HCT116 (cell line): ENCODE results near the gene ADA. TPM values are rescaled to one million over a fixed set of nuclear protein-coding genes. Genes with fewer than 3 reads are reported as not detected.

Source experiments
- ATAC-seq: fragments of 200-7000 bp; cut with Tn5 transposase; 2 replicates; pipeline ENCODE4 v1.9.1; 2020; ENCODE audit warnings: mild to moderate bottlenecking, moderate library complexity
- BruUV-seq: library from RNA; stranded (reverse); fragments of 400-500 nt; replicated peaks from 2 replicates; lab custom pipeline; 2021; lab: Mats Ljungman, UMichigan
- CTCF ChIA-PET: fragments of 300-600 bp; sonication (Branson Sonifier 250); formaldehyde crosslinking; loops from one replicate; lab custom pipeline; 2021; ENCODE audit warnings: antibody characterized with exemption; lab: Charles Lee
- POLR2A ChIA-PET: fragments of 300-600, 350-600 bp; sonication (Branson Sonifier 250); formaldehyde crosslinking; loops from one replicate; lab custom pipeline; 2021; ENCODE audit warnings: antibody characterized with exemption; lab: Charles Lee
- RAD21 ChIA-PET, 2 experiments: fragments of 300-600 bp; sonication (Branson Sonifier 250); formaldehyde crosslinking; loops; one replicate each; lab custom pipeline; 2023; ENCODE audit warnings: low total read pairs in 2 of 2; ENCODE audit not compliant: uncharacterized antibody in 2 of 2, unreplicated experiment in 2 of 2, low non-redundant PET in 1 of 2; lab: Charles Lee
- DNase-seq: peaks from one replicate; pipeline ENCODE4 v3.0.0-alpha.2; 2010; ENCODE audit warnings: low read depth, low spot score
- H2AFZ ChIP-seq: fragments of 200-600 bp; shearing (Covaris generic), sonication (generic); 2 replicates; pipeline ENCODE4 v1.6.1; 2017; ENCODE audit warnings: low read depth, mixed run types, mixed read lengths, antibody characterized with exemption, low read length; ENCODE audit not compliant: poor library complexity, severe bottlenecking
- H3K27ac ChIP-seq: 2 replicates; pipeline ENCODE4 v1.5.1; 2012; ENCODE audit warnings: low read depth, low read length
- H3K27me3 ChIP-seq: fragments of 200-600 bp; sonication (generic); 2 replicates; pipeline ENCODE4 v1.6.1; 2016; ENCODE audit warnings: mixed run types, low read length, mixed read lengths; ENCODE audit not compliant: insufficient read depth
- H3K36me3 ChIP-seq, 2 experiments: fragments of 200-500 bp in 1 of 2; fragments of 200-600 bp in 1 of 2; sonication (Bioruptor generic) in 1 of 2; sonication (generic) in 1 of 2; 2 replicates each; pipeline versions ENCODE4 v1.5.1 to v1.6.1; 2014 to 2016; ENCODE audit warnings: low read length in 2 of 2, inconsistent platforms in 1 of 2, mixed read lengths in 1 of 2, mixed run types in 1 of 2; ENCODE audit not compliant: insufficient read depth in 2 of 2, control insufficient read depth in 1 of 2
- H3K4me1 ChIP-seq, 2 experiments: fragments of 200-600 bp in 1 of 2; sonication (generic) in 1 of 2; 2 replicates each; pipeline versions ENCODE4 v1.5.1 to v1.6.1; 2012 to 2017; ENCODE audit warnings: low read length in 2 of 2, inconsistent platforms in 1 of 2, mild to moderate bottlenecking in 1 of 2, mixed read lengths in 1 of 2, mixed run types in 1 of 2, moderate library complexity in 1 of 2; ENCODE audit not compliant: insufficient read depth in 2 of 2, control insufficient read depth in 1 of 2
- H3K4me2 ChIP-seq: fragments of 200-600 bp; sonication (generic); 2 replicates; pipeline ENCODE4 v1.6.1; 2017; ENCODE audit warnings: mixed run types, low read length, mixed read lengths
- H3K4me3 ChIP-seq, 2 experiments: fragments of 200-600 bp in 1 of 2; sonication (generic) in 1 of 2; replicated peaks in 1 of 2; 2 replicates each; pipeline ENCODE4 v1.5.1; 2011 to 2016; ENCODE audit warnings: low read length in 2 of 2, control low read depth in 1 of 2, low read depth in 1 of 2, mild to moderate bottlenecking in 1 of 2, mixed read lengths in 1 of 2, mixed run types in 1 of 2
- H3K79me2 ChIP-seq: fragments of 200-600 bp; sonication (generic); 2 replicates; pipeline ENCODE4 v1.6.1; 2017; ENCODE audit warnings: mild to moderate bottlenecking, mixed run types, low read length, moderate library complexity, mixed read lengths; ENCODE audit not compliant: insufficient read depth
- H3K9ac ChIP-seq: fragments of 200-600 bp; sonication (generic); 2 replicates; pipeline ENCODE4 v1.6.1; 2016; ENCODE audit warnings: low read length, mixed read lengths
- H3K9me2 ChIP-seq: fragments of 200-600 bp; sonication (generic), shearing (Covaris generic); 2 replicates; pipeline ENCODE4 v1.6.1; 2017; ENCODE audit warnings: mixed run types, mild to moderate bottlenecking, moderate library complexity; ENCODE audit not compliant: insufficient read depth
- H3K9me3 ChIP-seq, 2 experiments: fragments of 200-500 bp in 1 of 2; fragments of 200-600 bp in 1 of 2; sonication (Bioruptor generic) in 1 of 2; sonication (generic) in 1 of 2; 2 replicates each; pipeline ENCODE4 v1.6.1; 2014 to 2017; ENCODE audit warnings: low read length in 2 of 2, mixed read lengths in 2 of 2, inconsistent platforms in 1 of 2, low read depth in 1 of 2, mild to moderate bottlenecking in 1 of 2, mixed run types in 1 of 2, moderate library complexity in 1 of 2; ENCODE audit not compliant: control insufficient read depth in 1 of 2, insufficient read depth in 1 of 2
- H4K20me1 ChIP-seq: fragments of 200-600 bp; sonication (generic), shearing (Covaris generic); 2 replicates; pipeline ENCODE4 v1.6.1; 2017; ENCODE audit warnings: mixed run types, mild to moderate bottlenecking, moderate library complexity; ENCODE audit not compliant: insufficient read depth
- ATF3 ChIP-seq: IDR thresholded peaks from 2 replicates; pipeline ENCODE4 v1.6.1; 2012
- CBX3 ChIP-seq: IDR thresholded peaks from 2 replicates; pipeline ENCODE4 v1.6.1; 2012; ENCODE audit warnings: low read depth
- FOSL1 ChIP-seq: IDR thresholded peaks from 2 replicates; pipeline ENCODE4 v1.6.1; 2012; ENCODE audit warnings: low read depth
- RAD21 ChIP-seq: IDR thresholded peaks from 2 replicates; pipeline ENCODE4 v1.6.1; 2012; ENCODE audit warnings: low read depth, mild to moderate bottlenecking
- REST ChIP-seq: IDR thresholded peaks from 2 replicates; pipeline ENCODE4 v1.6.1; 2012; ENCODE audit warnings: low read depth
- SIN3A ChIP-seq: IDR thresholded peaks from 2 replicates; pipeline ENCODE4 v1.6.1; 2012; ENCODE audit warnings: low read depth
- SRF ChIP-seq: IDR thresholded peaks from 2 replicates; pipeline ENCODE4 v1.6.1; 2012; ENCODE audit warnings: low read depth
- YY1 ChIP-seq: IDR thresholded peaks from 2 replicates; pipeline ENCODE4 v1.6.1; 2011; ENCODE audit warnings: low read length, low read depth, moderate library complexity, mild to moderate bottlenecking; ENCODE audit not compliant: insufficient replicate concordance; ENCODE audit errors: extremely low read depth
- ZNF274 ChIP-seq: fragments of 200-500 bp; sonication (Bioruptor generic); IDR thresholded peaks from 2 replicates; pipeline ENCODE4 v1.6.1; 2014; ENCODE audit warnings: mild to moderate bottlenecking, low read depth, low read length, inconsistent platforms
- intact Hi-C: fragments of 100-400 bp; cut with micrococcal nuclease; formaldehyde crosslinking; loops from 2 replicates; pipeline ENCODE4 v1.10.0; 2022
- total RNA-seq: library from RNA; stranded (reverse); gene quantifications from one replicate; pipeline ENCODE4 v1.2.1, GENCODE V29; 2021; ENCODE audit not compliant: unreplicated experiment
- TF ChIP-seq, protein P1 (sequence below): IDR thresholded peaks from 2 replicates; pipeline ENCODE4 v1.6.1; 2012

Gene ADA
- total RNA-seq, 1 experiment from 2014 or later, result 25.9 TPM

DNA sequence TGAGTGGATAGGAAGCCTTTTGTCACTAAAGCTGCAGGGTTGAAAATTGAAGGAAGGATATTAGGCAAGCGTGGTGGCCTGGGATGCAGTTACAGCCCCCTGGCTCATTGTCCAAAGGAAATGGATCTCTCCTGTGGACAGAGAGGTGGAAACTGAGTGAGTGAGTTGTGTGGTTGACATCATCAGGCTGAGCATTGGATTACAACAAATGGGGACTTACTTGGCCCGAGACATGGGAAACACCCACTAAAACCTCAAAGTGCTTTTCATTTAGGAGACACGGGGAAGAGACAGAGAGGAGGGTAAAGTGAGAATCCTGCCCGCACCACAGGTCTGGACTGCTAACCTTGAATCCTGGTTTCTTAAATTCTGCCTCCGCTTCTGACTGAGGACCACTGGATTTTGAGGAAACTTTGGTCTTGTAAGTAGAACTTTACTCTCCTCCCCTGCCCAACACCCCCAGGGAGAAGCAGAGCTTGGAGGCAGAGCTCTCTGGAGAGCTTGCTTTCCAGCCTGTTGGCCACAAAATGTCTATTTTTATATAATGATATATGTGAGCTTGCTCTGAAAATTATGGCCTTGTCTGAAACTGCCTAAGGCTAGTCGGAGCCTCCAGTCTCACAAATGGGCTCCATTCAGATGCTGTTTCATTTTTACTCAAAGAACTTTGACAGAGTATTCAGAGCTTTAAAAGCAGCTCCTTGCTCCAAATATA is 69.0 kb downstream of the ADA start, which contains the start of gene PKIG:
Gene PKIG (plus strand): TSS at position 269 of the 715 bp plus-strand sequence. CDS start 31,978 bp downstream, outside the sequence.
- no peak for TF ChIP-seq CBX3
- no peak for TF ChIP-seq SIN3A
- TF ChIP-seq, protein P1, sequence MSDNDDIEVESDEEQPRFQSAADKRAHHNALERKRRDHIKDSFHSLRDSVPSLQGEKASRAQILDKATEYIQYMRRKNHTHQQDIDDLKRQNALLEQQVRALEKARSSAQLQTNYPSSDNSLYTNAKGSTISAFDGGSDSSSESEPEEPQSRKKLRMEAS, result no peak
- no peak for TF ChIP-seq ZNF274
- no peak for TF ChIP-seq YY1
- no peak for TF ChIP-seq RAD21
- no peak for TF ChIP-seq SRF
- TF ChIP-seq ATF3, result no peak
- no peak for TF ChIP-seq FOSL1
- no peak for TF ChIP-seq REST
- CTCF ChIA-PET, result no interaction called here

More for the DNA sequence above, 69.0 kb downstream of the ADA start, which contains the start of gene PKIG:
- intact Hi-C loops, result no loop called here
- DNase-seq (no peak), ATAC-seq (no peak)
- Histone ChIP-seq H3K9me2 (no peaks in the 10 kb centered on the region), H2AFZ (no peak within 1 kb of the TSS), H3K36me3 (no peaks in the 10 kb centered on the region), H3K9ac (no peak within 1 kb of the TSS), H3K27ac (no peak within 1 kb of the TSS), H3K4me2 (no peak within 1 kb of the TSS), H3K4me3 (no peak within 1 kb of the TSS), H4K20me1 (no peaks in the 10 kb centered on the region), H3K4me1 (peaks cover 0 to 7% of the 10 kb centered on the region in 2 experiments; a peak in 1 of 4 replicates), H3K79me2 (no peaks in the 10 kb centered on the region), H3K27me3 (no peaks in the 10 kb centered on the region), H3K9me3 (no peaks in the 10 kb centered on the region)
- BruUV-seq, result no TSS peak
- POLR2A ChIA-PET, result interaction anchor here (0.6 kb wide), 1 partner anchor 76 kb away, joined by 3 read pairs; no protein-coding TSS in a partner anchor
- RAD21 ChIA-PET, result no interaction called here
